Measurements from ENCODE around the gene MESP1.

The MESP1 gene

GRCh38 chr15:89756897-89757296 lies 5.8 kb upstream of the MESP1 start:
- DNase-seq, result no peak

GRCh38 chr15:89755701-89756100 lies 4.7 kb upstream of the MESP1 start:
- DNase-seq, result no peak

- DNase-seq, result no peak
Measured at GRCh38 chr15:89754361-89755154, 3.5 kb upstream of the MESP1 start.

GRCh38 chr15:89753855-89754254 lies 2.8 kb upstream of the MESP1 start:
- no peak for DNase-seq

- no peak for DNase-seq
Measured at GRCh38 chr15:89751748-89752147, 699 bp upstream of the MESP1 start.

GRCh38 chr15:89749951-89750559 lies 994 bp downstream of the MESP1 start:
- DNase-seq, result no peak

GRCh38 chr15:89749526-89749925 lies 1.5 kb downstream of the MESP1 start:
- no peak for DNase-seq

- no peak for DNase-seq
Measured at GRCh38 chr15:89749054-89749453, 2.0 kb downstream of the MESP1 start.

- DNase-seq, result no peak
Measured at GRCh38 chr15:89747708-89748682, 3.1 kb downstream of the MESP1 start.

GRCh38 chr15:89746386-89746780 lies 4.7 kb downstream of the MESP1 start:
- DNase-seq, result no peak

- DNase-seq, result no peak
Measured at GRCh38 chr15:89745768-89746167, 5.3 kb downstream of the MESP1 start.

GRCh38 chr15:89745131-89745530 lies 5.9 kb downstream of the MESP1 start:
- DNase-seq, result no peak

GRCh38 chr15:89743594-89743993 lies 7.5 kb downstream of the MESP1 start:
- no peak for DNase-seq

- no peak for DNase-seq
Measured at GRCh38 chr15:89743011-89743410, 8.0 kb downstream of the MESP1 start.

- DNase-seq, result peak in 3 of 4 experiments; percentile 9 to 23 (median 18)
Measured at GRCh38 chr15:89740137-89740536, 10.9 kb downstream of the MESP1 start.

- no peak for DNase-seq
Measured at GRCh38 chr15:89735773-89736172, 15.3 kb downstream of the MESP1 start.

- DNase-seq, result no peak
Measured at GRCh38 chr15:89732451-89733172, 18.4 kb downstream of the MESP1 start.

GRCh38 chr15:89731275-89731674 lies 19.8 kb downstream of the MESP1 start:
- no peak for DNase-seq

GRCh38 chr15:89728254-89728653 lies 22.8 kb downstream of the MESP1 start:
- DNase-seq, result no peak

GRCh38 chr15:89725064-89725463 lies 26.0 kb downstream of the MESP1 start:
- no peak for DNase-seq

- no peak for DNase-seq
Measured at GRCh38 chr15:89724621-89725020, 26.4 kb downstream of the MESP1 start.

- no peak for DNase-seq
Measured at GRCh38 chr15:89723031-89723430, 28.0 kb downstream of the MESP1 start.

GRCh38 chr15:89714775-89715174 lies 36.3 kb downstream of the MESP1 start:
- no peak for DNase-seq

Data from activated CD4-positive, CD25-positive, alpha-beta regulatory T cell (primary cell).